GM13976 (cell line): ENCODE measurements around the gene DRAM1.

Experiments used
- DNase-seq: peaks from one replicate; pipeline ENCODE4 v3.0.0; 2012; ENCODE audit warnings: low spot score
- in situ Hi-C: fragments of 300-500 bp; cut with MboI; formaldehyde crosslinking; loops from one replicate; pipeline ENCODE4 v1.12.0; 2022; ENCODE audit warnings: low sequenced_read_pairs, mixed read lengths, inconsistent platforms; ENCODE audit not compliant: unreplicated experiment
- TF ChIP-seq, protein P1 (sequence below): IDR thresholded peaks from 2 replicates; pipeline ENCODE4 v1.5.1; 2012; ENCODE audit warnings: borderline replicate concordance, mild to moderate bottlenecking; ENCODE audit not compliant: insufficient read depth; ENCODE audit errors: extremely low read depth, missing control alignments, control extremely low read depth

DRAM1 gene

GRCh38 chr12:101838628-101839323 is 38.6 kb upstream of the DRAM1 start:
- in situ Hi-C loops, result no loop called here
- TF ChIP-seq, protein P1, sequence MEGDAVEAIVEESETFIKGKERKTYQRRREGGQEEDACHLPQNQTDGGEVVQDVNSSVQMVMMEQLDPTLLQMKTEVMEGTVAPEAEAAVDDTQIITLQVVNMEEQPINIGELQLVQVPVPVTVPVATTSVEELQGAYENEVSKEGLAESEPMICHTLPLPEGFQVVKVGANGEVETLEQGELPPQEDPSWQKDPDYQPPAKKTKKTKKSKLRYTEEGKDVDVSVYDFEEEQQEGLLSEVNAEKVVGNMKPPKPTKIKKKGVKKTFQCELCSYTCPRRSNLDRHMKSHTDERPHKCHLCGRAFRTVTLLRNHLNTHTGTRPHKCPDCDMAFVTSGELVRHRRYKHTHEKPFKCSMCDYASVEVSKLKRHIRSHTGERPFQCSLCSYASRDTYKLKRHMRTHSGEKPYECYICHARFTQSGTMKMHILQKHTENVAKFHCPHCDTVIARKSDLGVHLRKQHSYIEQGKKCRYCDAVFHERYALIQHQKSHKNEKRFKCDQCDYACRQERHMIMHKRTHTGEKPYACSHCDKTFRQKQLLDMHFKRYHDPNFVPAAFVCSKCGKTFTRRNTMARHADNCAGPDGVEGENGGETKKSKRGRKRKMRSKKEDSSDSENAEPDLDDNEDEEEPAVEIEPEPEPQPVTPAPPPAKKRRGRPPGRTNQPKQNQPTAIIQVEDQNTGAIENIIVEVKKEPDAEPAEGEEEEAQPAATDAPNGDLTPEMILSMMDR, result no peak

GRCh38 chr12:101839324-101840283 is 37.8 kb upstream of the DRAM1 start:
- TF ChIP-seq, protein P1, result peak; percentile 67
- in situ Hi-C loops, result no loop called here
- peak; percentile 54 for DNase-seq

More at GRCh38 chr12:101838628-101839323, 38.6 kb upstream of the DRAM1 start:
- DNase-seq, result no peak

- TF ChIP-seq, protein P1, result no peak
- no peak for DNase-seq
- in situ Hi-C loops, result no loop called here
Measured at GRCh38 chr12:101841069-101841468, 36.3 kb upstream of the DRAM1 start.

DNA sequence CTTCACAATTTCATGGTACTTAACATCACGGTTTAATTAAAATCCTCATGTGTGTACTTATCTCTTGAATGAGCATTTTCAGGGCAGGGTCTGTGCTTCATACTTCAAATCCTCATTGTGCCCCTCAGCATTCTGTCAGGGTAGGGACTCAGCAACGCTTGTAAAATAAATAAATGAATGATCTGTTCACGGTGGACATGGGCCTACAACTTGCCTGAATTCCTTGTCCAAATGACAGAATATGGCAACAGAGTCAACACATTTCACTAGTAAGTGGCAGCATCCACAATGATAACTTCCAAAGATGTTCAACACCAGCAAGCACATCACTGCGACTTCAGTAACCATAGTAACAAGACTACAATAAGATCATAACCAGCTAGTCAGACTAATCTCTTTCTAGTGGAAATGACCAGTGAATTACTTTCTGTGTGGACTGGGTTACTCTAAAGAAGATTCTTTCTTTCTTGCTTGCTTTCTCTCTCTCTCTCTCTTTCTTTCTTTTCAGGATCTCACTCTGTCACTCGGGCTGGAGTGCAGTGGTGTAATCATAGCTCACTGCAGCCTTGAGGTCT is 32.2 kb upstream of the DRAM1 start:
- DNase-seq, result no peak
- in situ Hi-C loops, result no loop called here
- TF ChIP-seq, protein P1, result no peak

- TF ChIP-seq, protein P1, result no peak
- in situ Hi-C loops, result no loop called here
- DNase-seq, result no peak
Measured at GRCh38 chr12:101847325-101847724, 30.1 kb upstream of the DRAM1 start.

DNA sequence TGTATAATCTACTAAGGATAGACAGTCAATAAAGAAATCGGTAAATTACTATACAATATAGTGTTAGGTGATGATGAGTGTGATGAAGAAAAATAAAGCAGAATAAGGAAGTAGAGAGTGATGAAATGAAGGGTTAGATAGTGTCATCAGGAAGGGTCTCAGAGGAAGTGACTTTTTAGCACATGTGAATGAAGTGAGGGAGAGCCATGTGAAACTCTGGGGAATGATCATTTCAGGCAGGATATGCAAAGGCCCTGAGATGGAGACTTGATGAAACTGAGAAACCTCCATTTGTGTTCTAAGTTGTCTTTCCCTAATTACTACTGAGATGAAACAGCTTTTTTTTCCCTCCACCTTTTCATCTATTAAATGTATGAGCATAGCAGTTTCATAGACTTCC is 27.2 kb upstream of the DRAM1 start:
- in situ Hi-C loops, result no loop called here
- TF ChIP-seq, protein P1, result no peak
- DNase-seq, result no peak
